A549 (cell line): ENCODE measurements around the gene CTDP1. TPM values are rescaled to one million over a fixed set of nuclear protein-coding genes. Genes with fewer than 3 reads are reported as not detected.

ENCODE experiments used
- ATAC-seq, 2 experiments: fragments of 200-7000 bp in 1 of 2; fragments of >200 bp in 1 of 2; cut with Nextera tagmentation in 1 of 2; cut with Tn5 transposase in 1 of 2; 3 replicates each; pipeline versions ENCODE4 v1.8.0 to v1.9.1; 2018 to 2020; ENCODE audit warnings: mild to moderate bottlenecking in 1 of 2, moderate library complexity in 1 of 2
- CTCF ChIA-PET: fragments of 300-600 bp; sonication (Branson Sonifier 250); formaldehyde crosslinking; extraction: SDS; loops from one replicate; lab custom pipeline; 2021; ENCODE audit warnings: antibody characterized with exemption, inconsistent platforms; lab: Yijun Ruan, JAX
- POLR2A ChIA-PET: fragments of 350-600 bp; formaldehyde crosslinking; extraction: SDS; loops from one replicate; lab custom pipeline; 2021; ENCODE audit warnings: antibody characterized with exemption, inconsistent platforms; lab: Yijun Ruan, JAX
- DNase-seq, 2 experiments: peaks; one replicate each; pipeline versions ENCODE4 v3.0.0 to v3.0.0-alpha.2; 2011 to 2016; ENCODE audit warnings: low read depth in 1 of 2, low spot score in 1 of 2
- FAIRE-seq: peaks from 2 replicates; lab custom pipeline; 2011; peaks lifted over from hg19 to GRCh38; lab: Jason Lieb, UNC
- H3K27ac ChIP-seq, 2 experiments: fragments of >200 bp; sonication (Bioruptor Twin); formaldehyde crosslinking; 3 replicates each; pipeline ENCODE4 v1.5.1; 2016 to 2017
- H3K4me1 ChIP-seq: fragments of >200 bp; sonication (Bioruptor Twin); formaldehyde crosslinking; 3 replicates; pipeline ENCODE4 v1.6.1; 2016
- H3K4me2 ChIP-seq: fragments of >200 bp; sonication (Bioruptor Twin); formaldehyde crosslinking; 3 replicates; pipeline ENCODE4 v1.6.1; 2016
- H3K4me3 ChIP-seq: fragments of >200 bp; sonication (Bioruptor Twin); formaldehyde crosslinking; 3 replicates; pipeline ENCODE4 v1.5.1; 2016
- H3K9me3 ChIP-seq: fragments of >200 bp; sonication (Bioruptor Twin); formaldehyde crosslinking; 3 replicates; pipeline ENCODE4 v1.6.1; 2016
- CBX8 ChIP-seq: fragments of 200-600 bp; sonication (generic); IDR thresholded peaks from 2 replicates; pipeline ENCODE4 v1.6.1; 2016
- CHD2 ChIP-seq: fragments of 150-350 bp; IDR thresholded peaks from 2 replicates; pipeline ENCODE4 v1.6.1; 2014; ENCODE audit warnings: low read length; ENCODE audit not compliant: partially characterized antibody
- CHD4 ChIP-seq: fragments of 200-600 bp; sonication (generic); IDR thresholded peaks from 2 replicates; pipeline ENCODE4 v1.6.1; 2016; ENCODE audit warnings: antibody characterized with exemption, mild to moderate bottlenecking, borderline replicate concordance
- EHF ChIP-seq: fragments of 250-450 bp; sonication (Bioruptor Pico); IDR thresholded peaks from 2 replicates; pipeline ENCODE4 v1.5.0; 2020; ENCODE audit warnings: mild to moderate bottlenecking
- EHMT2 ChIP-seq: fragments of 200-600 bp; sonication (generic); IDR thresholded peaks from 2 replicates; pipeline ENCODE4 v1.6.1; 2016; ENCODE audit warnings: antibody characterized with exemption, low read depth, mild to moderate bottlenecking, moderate library complexity
- ESRRA ChIP-seq: fragments of 150-350 bp; IDR thresholded peaks from 2 replicates; pipeline ENCODE4 v1.6.1; 2014; ENCODE audit warnings: mild to moderate bottlenecking, low read length, borderline replicate concordance
- FOSB ChIP-seq: fragments of 250-450 bp; sonication (Bioruptor Pico); IDR thresholded peaks from 2 replicates; pipeline ENCODE4 v1.5.0; 2020; ENCODE audit warnings: mild to moderate bottlenecking, moderate library complexity
- FOXS1 ChIP-seq: fragments of 250-450 bp; sonication (Bioruptor Pico); IDR thresholded peaks from 2 replicates; pipeline ENCODE4 v1.5.0; 2020; ENCODE audit warnings: mild to moderate bottlenecking, moderate library complexity
- GATA3 ChIP-seq: IDR thresholded peaks from 2 replicates; pipeline ENCODE4 v1.6.1; 2012; ENCODE audit warnings: borderline replicate concordance
- HDAC2 ChIP-seq: fragments of 200-600 bp; sonication (generic); IDR thresholded peaks from 2 replicates; pipeline ENCODE4 v1.6.1; 2016
- HEYL ChIP-seq: fragments of 250-450 bp; sonication (Bioruptor Pico); IDR thresholded peaks from 2 replicates; pipeline ENCODE4 v1.8.0; 2021; ENCODE audit warnings: mild to moderate bottlenecking, moderate library complexity
- HOXA7 ChIP-seq: fragments of 250-450 bp; sonication (Bioruptor Pico); IDR thresholded peaks from 2 replicates; pipeline ENCODE4 v1.5.0; 2020; ENCODE audit warnings: mild to moderate bottlenecking, moderate library complexity
- HOXB13 ChIP-seq: fragments of 250-450 bp; sonication (Bioruptor Pico); IDR thresholded peaks from 2 replicates; pipeline ENCODE4 v1.5.0; 2020; ENCODE audit warnings: low read depth, mild to moderate bottlenecking, moderate library complexity
- HOXB5 ChIP-seq: fragments of 250-450 bp; sonication (Bioruptor Pico); IDR thresholded peaks from 2 replicates; pipeline ENCODE4 v1.5.0; 2020; ENCODE audit warnings: mild to moderate bottlenecking, moderate library complexity
- JUN ChIP-seq, 2 experiments: fragments of >200 bp; sonication (Bioruptor Twin); formaldehyde crosslinking; IDR thresholded peaks; 2 replicates in 1 of 2; 3 replicates in 1 of 2; pipeline ENCODE4 v1.6.1; 2016 to 2017
- JUNB ChIP-seq: fragments of >200 bp; sonication (Bioruptor Twin); formaldehyde crosslinking; IDR thresholded peaks from 2 replicates; pipeline ENCODE4 v1.6.1; 2016
- MAZ ChIP-seq: fragments of 150-350 bp; IDR thresholded peaks from 2 replicates; pipeline ENCODE4 v1.6.1; 2014; ENCODE audit warnings: antibody characterized with exemption, low read depth, low read length, borderline replicate concordance
- MYC ChIP-seq: IDR thresholded peaks from 2 replicates; pipeline ENCODE4 v1.6.1; 2012; ENCODE audit warnings: mild to moderate bottlenecking, inconsistent platforms, low read length, improper control_type of control experiment, borderline replicate concordance
- NPAS2 ChIP-seq: fragments of 250-450 bp; sonication (Bioruptor Pico); IDR thresholded peaks from 2 replicates; pipeline ENCODE4 v1.8.0; 2022; ENCODE audit warnings: mild to moderate bottlenecking, moderate library complexity, borderline replicate concordance
- POLR2A ChIP-seq: IDR thresholded peaks from 2 replicates; pipeline ENCODE4 v1.6.1; 2012; ENCODE audit warnings: mild to moderate bottlenecking, low read length
- RCOR1 ChIP-seq: fragments of 150-350 bp; IDR thresholded peaks from 2 replicates; pipeline ENCODE4 v1.6.1; 2014; ENCODE audit warnings: antibody characterized with exemption, low read length, low read depth
- ZFP36 ChIP-seq: fragments of 450-650 bp; IDR thresholded peaks from 2 replicates; pipeline ENCODE4 v1.6.1; 2014; ENCODE audit warnings: borderline replicate concordance; ENCODE audit not compliant: partially characterized antibody
- ZNF302 ChIP-seq: fragments of 250-450 bp; sonication (Bioruptor Pico); IDR thresholded peaks from 2 replicates; pipeline ENCODE4 v1.9.0; 2021; ENCODE audit warnings: inconsistent platforms, mild to moderate bottlenecking, moderate library complexity
- ZSCAN20 ChIP-seq: fragments of 250-450 bp; sonication (Bioruptor Pico); IDR thresholded peaks from 2 replicates; pipeline ENCODE4 v1.8.0; 2022; ENCODE audit warnings: mild to moderate bottlenecking, moderate library complexity
- WGBS: methylation state at CpG from one replicate; pipeline ENCODE4 v1.1.6; 2017; ENCODE audit errors: missing lambda C conversion rate; 5-methylcytosine and 5-hydroxymethylcytosine counted together
- polyA plus RNA-seq, 4 experiments: library from polyadenylated mRNA; depleted of rRNA in 3 of 4; stranded (reverse); fragments of >200 nt; fragmentation: RNase III in 1 of 4; extraction: RNeasy Plus Mini Kit Qiagen cat#74134 plus additional on column Dnase treatment in 1 of 4; gene quantifications; 2 replicates in 3 of 4; 3 replicates in 1 of 4; pipeline ENCODE4 v1.2.3, GENCODE V29; 2011 to 2017
- TF ChIP-seq, protein P1 (sequence below): fragments of 150-350 bp; IDR thresholded peaks from 2 replicates; pipeline ENCODE4 v1.6.1; 2014; ENCODE audit warnings: low read depth, mild to moderate bottlenecking, low read length
- TF ChIP-seq, protein P2 (sequence below): fragments of >200 bp; sonication (Bioruptor Twin); formaldehyde crosslinking; IDR thresholded peaks from 3 replicates; pipeline ENCODE4 v1.5.1; 2016
- TF ChIP-seq, protein P3 (sequence below): IDR thresholded peaks from 2 replicates; pipeline ENCODE4 v1.6.1; 2012; ENCODE audit warnings: low read depth, borderline replicate concordance

Gene CTDP1
- polyA plus RNA-seq, 2 of the 4 experiments (the other 2 are of a cell fraction) = 6.8 to 12.1 TPM

DNA sequence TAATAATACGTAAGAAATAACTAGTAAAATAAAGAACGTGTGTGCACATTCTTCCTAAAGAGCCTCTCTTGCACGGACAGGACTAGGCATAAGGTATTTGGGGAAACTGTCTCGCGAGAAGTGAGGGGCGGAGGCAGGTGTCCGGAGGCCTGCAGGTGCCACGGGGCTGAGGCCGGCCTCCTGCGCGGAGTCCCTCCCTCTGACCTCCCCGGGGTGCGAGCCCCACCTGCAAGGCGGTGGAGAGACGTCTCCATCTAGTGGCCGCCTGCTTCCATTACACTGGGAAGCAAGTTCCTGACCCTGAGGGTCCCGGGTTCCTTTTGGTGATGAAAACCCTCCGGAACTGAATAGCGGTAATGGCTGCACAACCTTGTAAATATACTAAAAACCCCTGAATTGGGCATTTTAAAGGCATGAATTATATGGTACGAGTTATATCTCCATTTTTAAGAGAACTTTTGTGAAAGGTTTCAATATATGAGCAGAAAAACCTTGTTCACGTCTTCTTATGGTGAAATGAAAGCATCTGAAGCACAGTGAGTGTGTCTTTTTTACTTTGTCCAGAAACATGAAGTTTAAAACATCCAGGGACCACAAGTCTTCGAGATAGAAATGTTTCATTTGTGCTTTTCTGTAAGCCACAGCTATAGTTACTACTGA lies 35.5 kb upstream of the CTDP1 start (continued):
- TF ChIP-seq ZFP36 = no peak
- TF ChIP-seq GATA3 = no peak
- TF ChIP-seq, protein P1, sequence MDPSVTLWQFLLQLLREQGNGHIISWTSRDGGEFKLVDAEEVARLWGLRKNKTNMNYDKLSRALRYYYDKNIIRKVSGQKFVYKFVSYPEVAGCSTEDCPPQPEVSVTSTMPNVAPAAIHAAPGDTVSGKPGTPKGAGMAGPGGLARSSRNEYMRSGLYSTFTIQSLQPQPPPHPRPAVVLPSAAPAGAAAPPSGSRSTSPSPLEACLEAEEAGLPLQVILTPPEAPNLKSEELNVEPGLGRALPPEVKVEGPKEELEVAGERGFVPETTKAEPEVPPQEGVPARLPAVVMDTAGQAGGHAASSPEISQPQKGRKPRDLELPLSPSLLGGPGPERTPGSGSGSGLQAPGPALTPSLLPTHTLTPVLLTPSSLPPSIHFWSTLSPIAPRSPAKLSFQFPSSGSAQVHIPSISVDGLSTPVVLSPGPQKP = no peak
- no peak for TF ChIP-seq NPAS2 (CRISPR knock-in tag)
- no peak for TF ChIP-seq HEYL (CRISPR knock-in tag)
- TF ChIP-seq ZNF302 = no peak
- TF ChIP-seq ESRRA = no peak
- no peak for TF ChIP-seq HOXA7 (CRISPR knock-in tag)

DNA sequence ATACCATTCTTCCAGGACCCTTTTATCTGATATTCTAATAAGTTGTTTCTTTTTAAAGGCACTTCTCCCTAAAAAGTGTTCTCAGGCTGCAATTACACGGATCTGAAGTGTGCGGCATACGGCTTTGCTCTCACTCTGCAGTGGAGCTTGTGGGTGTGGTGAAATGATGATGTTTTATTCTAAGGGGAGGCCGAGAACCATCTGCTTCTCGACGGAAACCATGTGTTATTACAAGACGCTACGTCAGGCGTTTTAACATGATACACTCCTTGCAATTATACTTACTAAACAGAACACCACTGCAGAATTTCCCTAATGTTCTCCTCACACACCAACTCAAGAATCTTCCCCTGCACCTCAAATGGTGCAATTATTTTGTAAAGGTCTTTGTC lies 34.9 kb upstream of the CTDP1 start:
- POLR2A ChIA-PET = no interaction called here

DNA sequence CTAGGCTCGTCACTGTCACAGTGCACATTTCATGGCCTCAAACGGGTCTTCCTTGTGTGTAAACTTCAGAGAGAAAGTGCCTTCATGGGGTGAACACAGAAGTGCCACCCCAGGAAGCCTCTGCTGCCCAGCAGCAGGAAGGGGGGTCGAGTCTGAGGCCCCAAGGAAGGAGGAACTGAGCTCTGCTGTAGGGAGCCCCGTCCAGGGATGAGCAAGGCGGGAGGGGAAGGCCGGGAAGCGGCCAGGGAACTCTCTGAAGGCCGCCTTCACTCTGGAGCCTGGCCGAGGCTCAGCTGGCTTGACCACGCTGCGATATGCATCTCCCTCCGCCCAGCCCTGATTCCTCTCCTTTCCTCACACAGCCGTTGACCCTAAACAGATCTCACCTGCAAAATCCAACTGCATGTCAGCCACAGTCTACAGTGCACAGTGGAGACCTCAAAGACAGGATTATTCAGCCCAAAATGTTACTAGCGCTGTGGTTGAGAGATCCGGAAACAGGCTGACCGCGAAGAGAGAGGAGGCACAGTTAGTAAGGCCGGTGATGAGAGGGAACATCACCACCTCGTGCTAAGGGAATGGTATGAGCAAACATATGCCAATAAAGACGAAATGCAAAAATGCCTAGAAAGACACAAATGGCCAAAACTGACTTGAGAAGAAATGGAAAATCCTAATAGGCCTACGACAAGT lies 34.2 kb upstream of the CTDP1 start:
- no peak for TF ChIP-seq JUNB
- TF ChIP-seq FOSB (CRISPR knock-in tag) = no peak
- TF ChIP-seq ZNF302 = no peak
- TF ChIP-seq JUN (IDR thresholded peaks at IDR 0.05) = no peak
- TF ChIP-seq POLR2A = no peak
- no peak for TF ChIP-seq ESRRA
- no peak for TF ChIP-seq CHD4
- TF ChIP-seq HOXA7 (CRISPR knock-in tag) = no peak
- TF ChIP-seq ZSCAN20 (CRISPR knock-in tag) = no peak
- TF ChIP-seq MYC = no peak
- no peak for TF ChIP-seq HOXB13 (CRISPR knock-in tag)
- no peak for TF ChIP-seq EHMT2
- TF ChIP-seq FOXS1 = no peak
- no peak for TF ChIP-seq CHD2
- no peak for TF ChIP-seq CBX8
- TF ChIP-seq HDAC2 = no peak
- TF ChIP-seq EHF (CRISPR knock-in tag) = no peak
- TF ChIP-seq, protein P2, sequence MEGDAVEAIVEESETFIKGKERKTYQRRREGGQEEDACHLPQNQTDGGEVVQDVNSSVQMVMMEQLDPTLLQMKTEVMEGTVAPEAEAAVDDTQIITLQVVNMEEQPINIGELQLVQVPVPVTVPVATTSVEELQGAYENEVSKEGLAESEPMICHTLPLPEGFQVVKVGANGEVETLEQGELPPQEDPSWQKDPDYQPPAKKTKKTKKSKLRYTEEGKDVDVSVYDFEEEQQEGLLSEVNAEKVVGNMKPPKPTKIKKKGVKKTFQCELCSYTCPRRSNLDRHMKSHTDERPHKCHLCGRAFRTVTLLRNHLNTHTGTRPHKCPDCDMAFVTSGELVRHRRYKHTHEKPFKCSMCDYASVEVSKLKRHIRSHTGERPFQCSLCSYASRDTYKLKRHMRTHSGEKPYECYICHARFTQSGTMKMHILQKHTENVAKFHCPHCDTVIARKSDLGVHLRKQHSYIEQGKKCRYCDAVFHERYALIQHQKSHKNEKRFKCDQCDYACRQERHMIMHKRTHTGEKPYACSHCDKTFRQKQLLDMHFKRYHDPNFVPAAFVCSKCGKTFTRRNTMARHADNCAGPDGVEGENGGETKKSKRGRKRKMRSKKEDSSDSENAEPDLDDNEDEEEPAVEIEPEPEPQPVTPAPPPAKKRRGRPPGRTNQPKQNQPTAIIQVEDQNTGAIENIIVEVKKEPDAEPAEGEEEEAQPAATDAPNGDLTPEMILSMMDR = no peak
- H3K9me3 ChIP-seq = no peaks in the 10 kb centered on the region
- no peak overlapping the region for H3K27ac ChIP-seq
- no peak for DNase-seq
- ChIA-PET POLR2A (no interaction called here), CTCF (interaction anchor here (0.8 to 7.8 kb wide), 6 partner anchors 11 to 270 kb away, joined by 3 to 70 read pairs (median 6); no protein-coding TSS in a partner anchor)
- FAIRE-seq = no peak
- WGBS = 51% methylated on average over 10 of the region's 21 CpGs
- no peaks in the 10 kb centered on the region for H3K4me1 ChIP-seq
- no peak overlapping the region for H3K4me3 ChIP-seq
- no peak overlapping the region for H3K4me2 ChIP-seq
- no peak for ATAC-seq

More for the DNA sequence above, 34.9 kb upstream of the CTDP1 start:
- Histone ChIP-seq H3K4me1 (no peaks in the 10 kb centered on the region), H3K27ac (no peak overlapping the region), H3K9me3 (no peaks in the 10 kb centered on the region), H3K4me2 (no peak overlapping the region), H3K4me3 (no peak overlapping the region)
- CTCF ChIA-PET = interaction anchor here (0.8 to 7.8 kb wide), 8 partner anchors 10 to 269 kb away, joined by 3 to 70 read pairs (median 4); no protein-coding TSS in a partner anchor
- ATAC-seq (no peak), FAIRE-seq (no peak), DNase-seq (no peak)
- no peak for TF ChIP-seq ESRRA
- TF ChIP-seq ZFP36 = no peak
- TF ChIP-seq EHF (CRISPR knock-in tag) = no peak
- no peak for TF ChIP-seq RCOR1
- no peak for TF ChIP-seq MYC
- TF ChIP-seq JUNB = no peak
- no peak for TF ChIP-seq HOXB5 (CRISPR knock-in tag)
- TF ChIP-seq MAZ = no peak
- TF ChIP-seq, protein P3, sequence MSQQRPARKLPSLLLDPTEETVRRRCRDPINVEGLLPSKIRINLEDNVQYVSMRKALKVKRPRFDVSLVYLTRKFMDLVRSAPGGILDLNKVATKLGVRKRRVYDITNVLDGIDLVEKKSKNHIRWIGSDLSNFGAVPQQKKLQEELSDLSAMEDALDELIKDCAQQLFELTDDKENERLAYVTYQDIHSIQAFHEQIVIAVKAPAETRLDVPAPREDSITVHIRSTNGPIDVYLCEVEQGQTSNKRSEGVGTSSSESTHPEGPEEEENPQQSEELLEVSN = no peak
- 31% methylated on average over 9 of the region's 9 CpGs for WGBS
